Measurements from ENCODE around the gene FAM107B.
A peak's percentile ranks its signal among the peaks of the same experiment; 100 is the strongest.

DNA sequence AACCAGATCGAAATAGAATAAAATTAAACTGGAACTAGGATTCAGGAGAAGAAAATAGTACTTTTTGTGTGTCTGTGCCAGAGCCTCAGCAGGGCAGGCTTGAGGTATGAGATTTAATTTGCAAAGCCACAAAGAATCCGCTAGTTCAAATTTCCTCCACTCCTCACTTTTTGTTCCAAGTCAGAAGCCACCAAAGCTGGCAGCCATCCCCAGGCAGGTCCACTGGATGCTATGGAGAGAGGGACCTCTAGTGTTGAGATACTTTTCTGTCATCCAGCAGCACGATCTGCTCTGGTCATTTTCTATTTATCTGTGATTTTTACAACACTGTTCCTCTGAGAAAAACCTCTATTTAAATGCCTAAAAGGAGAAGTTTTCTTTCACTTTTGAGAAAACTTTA lies 296.1 kb downstream of the FAM107B start:
- TF ChIP-seq EZH2 (IDR thresholded peaks at IDR 0.05; ENCODE audit: borderline replicate concordance): no peak
- TF ChIP-seq, protein P1, sequence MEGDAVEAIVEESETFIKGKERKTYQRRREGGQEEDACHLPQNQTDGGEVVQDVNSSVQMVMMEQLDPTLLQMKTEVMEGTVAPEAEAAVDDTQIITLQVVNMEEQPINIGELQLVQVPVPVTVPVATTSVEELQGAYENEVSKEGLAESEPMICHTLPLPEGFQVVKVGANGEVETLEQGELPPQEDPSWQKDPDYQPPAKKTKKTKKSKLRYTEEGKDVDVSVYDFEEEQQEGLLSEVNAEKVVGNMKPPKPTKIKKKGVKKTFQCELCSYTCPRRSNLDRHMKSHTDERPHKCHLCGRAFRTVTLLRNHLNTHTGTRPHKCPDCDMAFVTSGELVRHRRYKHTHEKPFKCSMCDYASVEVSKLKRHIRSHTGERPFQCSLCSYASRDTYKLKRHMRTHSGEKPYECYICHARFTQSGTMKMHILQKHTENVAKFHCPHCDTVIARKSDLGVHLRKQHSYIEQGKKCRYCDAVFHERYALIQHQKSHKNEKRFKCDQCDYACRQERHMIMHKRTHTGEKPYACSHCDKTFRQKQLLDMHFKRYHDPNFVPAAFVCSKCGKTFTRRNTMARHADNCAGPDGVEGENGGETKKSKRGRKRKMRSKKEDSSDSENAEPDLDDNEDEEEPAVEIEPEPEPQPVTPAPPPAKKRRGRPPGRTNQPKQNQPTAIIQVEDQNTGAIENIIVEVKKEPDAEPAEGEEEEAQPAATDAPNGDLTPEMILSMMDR (IDR thresholded peaks at IDR 0.05; ENCODE audit: poor library complexity): peak; percentile 65

Measured in hepatocyte (in vitro differentiated cells).